Measurements from ENCODE around the gene HS3ST6. TPM values are rescaled to one million over a fixed set of nuclear protein-coding genes. Genes with fewer than 3 reads are reported as not detected.

HS3ST6 gene
- total RNA-seq, 1 donor from 2014 or later, result not detected

DNA sequence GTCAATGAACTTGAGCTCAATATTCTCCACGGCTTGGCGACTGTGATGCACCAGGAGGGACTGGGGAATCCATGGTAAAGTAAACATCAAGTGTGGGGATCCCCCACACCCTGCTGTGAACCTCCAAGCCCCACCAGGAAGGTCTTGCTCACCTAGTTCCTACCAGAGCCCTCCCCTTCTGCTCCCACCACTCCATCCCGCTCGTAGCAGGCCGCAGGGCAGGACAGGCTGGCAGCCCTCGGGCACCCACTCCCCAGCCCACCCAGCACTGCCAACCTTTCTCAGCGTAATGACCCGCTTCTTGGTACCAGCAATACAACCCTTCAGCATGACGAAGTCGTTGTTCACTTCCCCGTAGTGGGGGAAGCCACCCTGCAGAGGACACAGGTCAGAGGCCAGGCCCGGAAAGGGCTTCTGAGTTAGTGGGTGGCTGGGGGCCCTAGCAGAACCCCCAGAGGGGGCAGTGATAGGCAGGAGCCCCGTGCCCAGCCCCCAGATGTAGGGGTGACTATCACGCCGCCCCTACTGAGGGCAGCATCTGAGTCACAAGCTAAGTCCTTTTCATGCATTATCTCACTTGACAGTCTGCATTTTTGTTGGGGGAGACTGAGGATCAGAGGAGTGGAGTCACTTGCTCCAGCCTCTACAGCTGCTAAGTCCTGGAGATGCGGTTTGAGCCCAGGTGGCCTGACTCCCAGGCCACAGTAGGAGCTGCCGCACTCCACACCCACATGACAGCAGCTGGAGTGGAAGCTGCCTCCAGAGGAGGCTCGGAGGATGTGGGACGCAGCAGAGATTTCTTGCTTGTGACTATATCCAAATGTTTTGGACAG lies 27.6 kb upstream of the HS3ST6 start:
- TF ChIP-seq, protein P1, sequence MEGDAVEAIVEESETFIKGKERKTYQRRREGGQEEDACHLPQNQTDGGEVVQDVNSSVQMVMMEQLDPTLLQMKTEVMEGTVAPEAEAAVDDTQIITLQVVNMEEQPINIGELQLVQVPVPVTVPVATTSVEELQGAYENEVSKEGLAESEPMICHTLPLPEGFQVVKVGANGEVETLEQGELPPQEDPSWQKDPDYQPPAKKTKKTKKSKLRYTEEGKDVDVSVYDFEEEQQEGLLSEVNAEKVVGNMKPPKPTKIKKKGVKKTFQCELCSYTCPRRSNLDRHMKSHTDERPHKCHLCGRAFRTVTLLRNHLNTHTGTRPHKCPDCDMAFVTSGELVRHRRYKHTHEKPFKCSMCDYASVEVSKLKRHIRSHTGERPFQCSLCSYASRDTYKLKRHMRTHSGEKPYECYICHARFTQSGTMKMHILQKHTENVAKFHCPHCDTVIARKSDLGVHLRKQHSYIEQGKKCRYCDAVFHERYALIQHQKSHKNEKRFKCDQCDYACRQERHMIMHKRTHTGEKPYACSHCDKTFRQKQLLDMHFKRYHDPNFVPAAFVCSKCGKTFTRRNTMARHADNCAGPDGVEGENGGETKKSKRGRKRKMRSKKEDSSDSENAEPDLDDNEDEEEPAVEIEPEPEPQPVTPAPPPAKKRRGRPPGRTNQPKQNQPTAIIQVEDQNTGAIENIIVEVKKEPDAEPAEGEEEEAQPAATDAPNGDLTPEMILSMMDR (IDR thresholded peaks at IDR 0.05; ENCODE audit: insufficient read depth, low read length, severe bottlenecking), result no peak
- Histone ChIP-seq H3K4me3 (ENCODE audit: low read depth, low read length) (no peak overlapping the region), H3K36me3 (ENCODE audit: control insufficient read depth, insufficient read depth, low read length) (no peaks in the 10 kb centered on the region), H3K27me3 (ENCODE audit: control insufficient read depth, insufficient read depth, low read length) (no peaks in the 10 kb centered on the region)
- DNase-seq (ENCODE audit: low read depth) (no peak), FAIRE-seq (no peak)

DNA sequence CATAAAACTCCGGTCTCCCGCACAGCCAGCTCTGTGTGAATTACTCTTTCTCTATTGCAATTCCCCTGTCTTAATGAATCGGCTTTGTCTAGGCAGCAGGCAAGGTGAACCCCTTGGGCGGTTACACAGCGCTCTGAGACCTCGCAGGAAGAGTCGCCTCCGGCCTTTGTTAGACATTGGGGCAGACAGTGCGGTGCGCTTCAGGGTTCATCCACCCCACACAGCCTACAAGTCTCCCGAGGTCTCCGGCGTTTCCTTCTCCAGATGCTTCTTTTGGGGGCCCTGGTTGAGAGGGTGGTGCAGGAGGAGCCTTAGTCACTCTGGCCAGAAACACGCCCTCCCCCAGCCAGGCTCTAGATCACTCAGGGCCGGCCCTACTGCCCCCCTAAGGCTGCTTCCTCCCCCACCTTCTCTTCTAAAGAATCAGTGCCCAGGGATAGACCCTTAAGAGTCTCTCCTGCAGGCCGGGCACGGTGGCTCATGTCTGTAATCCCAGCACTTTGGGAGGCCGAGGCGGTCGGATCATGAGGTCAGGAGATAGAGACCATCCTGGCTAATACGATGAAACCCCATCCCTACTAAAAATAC lies 26.5 kb upstream of the HS3ST6 start:
- peaks cover 4% of the 10 kb centered on the region for H3K36me3 ChIP-seq (ENCODE audit: control insufficient read depth, insufficient read depth, low read length)

DNA sequence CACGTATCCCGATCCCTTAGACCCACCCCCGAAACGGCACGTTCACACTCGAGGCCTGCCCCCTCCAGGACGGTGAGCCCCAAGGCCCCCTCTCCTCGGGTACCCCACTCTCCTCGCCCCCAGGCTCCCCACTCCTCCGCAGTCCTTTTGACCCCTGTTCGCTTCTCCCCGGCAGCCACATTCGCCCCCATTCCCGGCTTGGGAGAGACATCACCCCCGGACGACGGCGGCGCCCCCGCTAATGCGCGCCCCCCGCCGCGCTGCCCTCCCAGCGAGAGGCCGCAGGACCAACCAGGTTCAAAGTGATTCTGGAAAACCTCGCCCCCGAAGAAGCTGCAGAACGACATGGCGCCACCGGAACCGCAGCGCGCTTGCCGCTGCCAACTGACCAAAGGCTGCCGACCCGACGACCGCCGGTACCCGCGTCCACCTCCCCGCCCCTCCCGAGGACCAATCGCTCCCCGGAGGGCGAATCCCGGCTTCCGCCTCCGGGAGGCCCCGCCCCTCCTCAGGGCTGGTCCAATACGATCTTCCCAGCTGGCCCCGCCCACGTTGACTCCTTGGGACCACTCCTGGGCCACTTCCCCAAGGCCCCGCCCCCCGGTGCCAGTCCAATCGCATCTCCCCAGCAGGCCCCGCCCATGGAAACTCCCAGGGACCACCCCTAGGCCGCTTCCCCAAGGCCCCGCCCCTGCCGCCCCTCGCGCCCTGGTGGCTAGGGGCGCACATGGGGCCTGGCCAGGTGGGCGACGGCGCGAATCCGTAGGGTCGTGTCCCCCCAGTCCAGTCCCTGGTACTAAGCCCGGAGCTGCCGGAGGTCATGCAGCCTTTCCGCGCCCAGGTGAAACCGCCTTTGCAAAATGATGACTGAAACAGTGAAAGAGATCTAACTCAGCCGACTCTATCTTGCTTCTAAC lies 24.9 kb upstream of the HS3ST6 start, which contains the start of gene MSRB1:
TSS of gene MSRB1 (minus strand) at position 390 of the 917 bp plus-strand sequence. CDS start at position 347, 43 bp downstream.
- peak; percentile 89 for DNase-seq (ENCODE audit: low read depth)
- Histone ChIP-seq H3K4me3 (ENCODE audit: low read depth, low read length) (peak within 1 kb of the TSS; percentile 67), H3K36me3 (ENCODE audit: control insufficient read depth, insufficient read depth, low read length) (peaks cover 14% of the 10 kb centered on the region), H3K27me3 (ENCODE audit: control insufficient read depth, insufficient read depth, low read length) (no peaks in the 10 kb centered on the region)
- TF ChIP-seq, protein P1 (IDR thresholded peaks at IDR 0.05; ENCODE audit: insufficient read depth, low read length, severe bottlenecking), result no peak
- FAIRE-seq, result no peak

More for the DNA sequence above, 26.5 kb upstream of the HS3ST6 start:
- no peak overlapping the region for H3K4me3 ChIP-seq (ENCODE audit: low read depth, low read length)
- TF ChIP-seq, protein P1 (IDR thresholded peaks at IDR 0.05; ENCODE audit: insufficient read depth, low read length, severe bottlenecking), result no peak
- no peak for FAIRE-seq
- no peak for DNase-seq (ENCODE audit: low read depth)
- no peaks in the 10 kb centered on the region for H3K27me3 ChIP-seq (ENCODE audit: control insufficient read depth, insufficient read depth, low read length)

DNA sequence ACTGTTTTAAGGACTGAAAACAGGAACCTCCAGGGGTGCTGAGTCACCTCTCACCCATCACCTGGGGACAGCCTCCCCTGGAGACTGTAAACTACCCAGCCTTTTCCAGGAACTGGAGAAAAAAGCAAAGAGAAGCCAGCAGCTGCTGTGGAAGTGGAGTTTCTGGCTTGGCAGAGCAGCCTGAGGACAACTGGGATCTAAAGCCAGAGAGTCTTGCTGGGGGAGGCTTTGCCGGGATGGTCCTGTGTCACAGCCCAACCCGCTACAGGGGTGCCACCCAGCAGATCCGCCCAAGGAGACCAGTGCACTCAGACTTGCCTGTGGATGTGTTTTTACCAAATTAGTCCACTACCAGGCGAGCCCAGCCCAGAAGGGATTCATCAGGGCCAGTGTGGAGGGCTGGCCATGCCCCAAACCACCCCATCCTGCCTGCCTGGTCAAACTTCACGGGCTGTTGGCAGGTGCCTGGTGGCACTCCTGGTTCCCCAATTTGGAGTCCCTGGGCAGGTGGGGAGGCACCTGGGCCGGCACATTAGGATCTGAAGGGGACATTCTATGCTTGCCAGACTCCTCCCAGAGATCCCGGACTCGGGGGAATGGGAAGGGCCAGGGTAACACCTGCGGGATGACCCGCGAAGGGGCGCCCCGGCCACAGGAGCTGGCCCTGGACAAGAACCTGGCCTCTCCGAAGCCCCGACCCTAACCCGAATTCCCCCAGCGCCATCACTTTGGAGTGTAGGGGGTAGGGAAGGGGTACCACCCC lies 24.0 kb upstream of the HS3ST6 start:
- FAIRE-seq, result no peak
- Histone ChIP-seq H3K4me3 (ENCODE audit: low read depth, low read length) (peak overlapping the region; percentile 67), H3K27me3 (ENCODE audit: control insufficient read depth, insufficient read depth, low read length) (no peaks in the 10 kb centered on the region), H3K36me3 (ENCODE audit: control insufficient read depth, insufficient read depth, low read length) (peaks cover 14% of the 10 kb centered on the region)
- DNase-seq (ENCODE audit: low read depth), result peak; percentile 62
- TF ChIP-seq, protein P1 (IDR thresholded peaks at IDR 0.05; ENCODE audit: insufficient read depth, low read length, severe bottlenecking), result no peak
